Immature natural killer cell (primary cell): ENCODE results near the gene PRRC2C. TPM values are rescaled to one million over a fixed set of nuclear protein-coding genes. Genes with fewer than 3 reads are reported as not detected.
"Not testable (repeated sequence)": the region's sequence is repeated elsewhere in the genome, so short reads cannot be mapped to it uniquely, and the experiment has no call there.

Source experiments
- DNase-seq, 3 donors: peaks; one replicate each; pipeline ENCODE4 v3.0.0; 2022; ENCODE audit warnings: mixed read lengths in 1 of 3
- H3K27ac Mint-ChIP-seq, 6 donors: one replicate each; pipeline ENCODE4 v1.8.0; 2020; ENCODE audit warnings: mixed read lengths in 6 of 6, mild to moderate bottlenecking in 5 of 6, inconsistent platforms in 4 of 6, moderate library complexity in 3 of 6
- H3K27me3 Mint-ChIP-seq, 3 donors: one replicate each; pipeline ENCODE4 v1.8.0; 2020 to 2021; ENCODE audit warnings: low read depth in 3 of 3, mild to moderate bottlenecking in 3 of 3, mixed read lengths in 3 of 3, moderate library complexity in 3 of 3, inconsistent platforms in 1 of 3
- H3K36me3 Mint-ChIP-seq, 3 donors: one replicate each; pipeline ENCODE4 v1.8.0; 2020; ENCODE audit warnings: mixed read lengths in 3 of 3, inconsistent platforms in 2 of 3, mild to moderate bottlenecking in 2 of 3
- H3K4me1 Mint-ChIP-seq, 2 donors: one replicate each; pipeline ENCODE4 v1.8.0; 2020; ENCODE audit warnings: inconsistent platforms in 2 of 2, mild to moderate bottlenecking in 2 of 2, mixed read lengths in 2 of 2, moderate library complexity in 1 of 2
- H3K4me3 Mint-ChIP-seq, 5 donors: one replicate each; pipeline ENCODE4 v1.8.0; 2020; ENCODE audit warnings: mild to moderate bottlenecking in 5 of 5, mixed read lengths in 5 of 5, inconsistent platforms in 3 of 5, moderate library complexity in 3 of 5
- H3K9me3 Mint-ChIP-seq, 6 donors: one replicate each; pipeline ENCODE4 v1.8.0; 2020; ENCODE audit warnings: mild to moderate bottlenecking in 6 of 6, mixed read lengths in 6 of 6, inconsistent platforms in 4 of 6, moderate library complexity in 3 of 6
- polyA plus RNA-seq, 3 donors: library from polyadenylated mRNA; unstranded; fragments of 300-500 nt; fragmentation: Illumina TruSeq; gene quantifications; one replicate each; pipeline ENCODE4 v1.2.3, GENCODE V29; 2021

PRRC2C gene
- polyA plus RNA-seq: 100 to 1,000 TPM in 1 of 3 donors, 10 to 100 TPM in 1, 1 to 10 TPM in 1; 7.9 to 109 (median 21.6) TPM

DNA sequence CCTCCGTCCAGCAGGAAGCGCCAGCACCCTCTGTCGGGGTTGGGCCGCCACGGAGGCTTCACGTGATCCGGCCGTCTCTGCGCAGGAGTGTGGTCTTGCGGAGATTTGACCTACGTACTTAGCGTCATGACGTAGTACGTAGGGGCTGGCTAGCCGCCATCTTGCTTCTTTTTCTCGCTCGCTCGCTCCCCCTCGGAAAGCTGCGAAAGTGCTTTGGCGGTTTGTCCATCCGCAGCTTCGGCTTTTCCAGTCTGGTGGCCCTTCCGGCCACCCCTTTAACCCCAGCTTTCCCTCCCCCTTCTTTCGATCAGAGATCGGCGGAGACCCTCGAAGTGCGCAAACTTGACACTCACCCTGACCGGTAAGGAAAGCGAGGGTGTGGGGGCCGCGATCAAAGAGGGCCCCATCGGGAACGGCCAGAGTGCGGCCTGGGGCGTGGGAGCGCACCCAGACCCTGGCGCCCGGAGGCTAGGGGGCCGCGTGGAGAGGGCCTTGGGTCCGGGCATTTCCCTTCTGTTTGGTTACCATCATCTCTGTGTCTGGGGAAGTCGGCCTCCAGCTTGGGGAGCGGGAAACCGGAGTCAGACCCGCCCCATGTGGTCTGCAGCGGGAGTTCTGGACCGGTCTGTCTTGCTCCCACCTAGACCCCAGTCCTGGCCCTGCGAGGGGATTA lies at the start of gene PRRC2C:
PRRC2C (plus strand) TSS at position 156 of the 673 bp plus-strand sequence. CDS start 26,559 bp downstream, outside the sequence.
- Mint-ChIP-seq H3K36me3 (peaks cover 0 to 3% (median 0%) of the 10 kb centered on the region in 3 donors), H3K4me1 (peaks cover 49 to 57% of the 10 kb centered on the region in 2 donors), H3K27ac (peak within 1 kb of the TSS; percentile 96 to 99 (median 97)), H3K4me3 (peak within 1 kb of the TSS; percentile 89 to 96 (median 94)), H3K9me3 (no peaks in the 10 kb centered on the region), H3K27me3 (peaks cover 12 to 22% (median 13%) of the 10 kb centered on the region in 3 donors)
- DNase-seq: peak; percentile 93

DNA sequence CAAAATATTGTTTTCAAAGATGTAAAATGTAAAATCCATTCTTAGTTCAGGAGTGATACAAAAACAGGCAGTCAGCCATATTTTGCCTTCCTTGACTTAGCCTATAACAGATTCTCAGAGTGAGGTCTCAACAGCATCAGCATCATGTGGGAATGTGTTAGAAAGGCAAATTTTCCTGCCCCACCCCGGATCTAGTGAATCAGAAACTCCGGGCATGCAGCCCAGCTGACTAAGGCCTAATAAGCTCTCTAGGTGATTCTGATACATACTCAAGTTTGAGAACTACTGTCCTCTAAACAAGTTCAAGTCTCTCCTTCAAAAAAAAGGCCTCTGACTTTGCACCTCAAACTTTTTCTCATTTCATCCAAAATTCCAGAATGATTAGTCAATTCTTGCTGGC lies 46.9 kb upstream of the PRRC2C start:
- no peaks in the 10 kb centered on the region for H3K36me3 Mint-ChIP-seq

DNA sequence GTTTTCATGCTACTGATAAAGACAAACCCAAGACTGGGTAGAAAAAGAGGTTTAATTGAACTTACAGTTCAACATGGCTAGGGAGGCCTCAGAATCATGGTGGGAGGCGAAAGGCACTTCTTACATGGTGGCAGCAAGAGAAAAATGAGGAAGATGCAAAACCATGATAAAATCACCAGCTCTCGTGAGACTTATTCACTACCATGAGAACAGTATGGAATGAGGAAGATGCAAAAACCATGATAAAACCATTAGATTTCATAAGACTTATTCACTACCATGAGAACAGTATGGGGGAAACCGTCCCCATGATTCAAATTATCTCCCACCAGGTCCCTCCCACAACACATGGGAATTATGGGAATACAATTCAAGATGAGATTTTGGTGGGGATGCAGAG lies 45.1 kb upstream of the PRRC2C start:
- H3K27me3 Mint-ChIP-seq, H3K4me3 Mint-ChIP-seq, H3K36me3 Mint-ChIP-seq, H3K9me3 Mint-ChIP-seq, H3K4me1 Mint-ChIP-seq, H3K27ac Mint-ChIP-seq, DNase-seq: not testable (repeated sequence)

More for the DNA sequence above, 46.9 kb upstream of the PRRC2C start:
- Mint-ChIP-seq H3K4me3 (no peak overlapping the region), H3K4me1 (peaks cover 0 to 3% of the 10 kb centered on the region in 2 donors), H3K9me3 (no peaks in the 10 kb centered on the region), H3K27me3 (peaks cover 2 to 6% (median 4%) of the 10 kb centered on the region in 3 donors), H3K27ac (no peak overlapping the region)
- no peak for DNase-seq

DNA sequence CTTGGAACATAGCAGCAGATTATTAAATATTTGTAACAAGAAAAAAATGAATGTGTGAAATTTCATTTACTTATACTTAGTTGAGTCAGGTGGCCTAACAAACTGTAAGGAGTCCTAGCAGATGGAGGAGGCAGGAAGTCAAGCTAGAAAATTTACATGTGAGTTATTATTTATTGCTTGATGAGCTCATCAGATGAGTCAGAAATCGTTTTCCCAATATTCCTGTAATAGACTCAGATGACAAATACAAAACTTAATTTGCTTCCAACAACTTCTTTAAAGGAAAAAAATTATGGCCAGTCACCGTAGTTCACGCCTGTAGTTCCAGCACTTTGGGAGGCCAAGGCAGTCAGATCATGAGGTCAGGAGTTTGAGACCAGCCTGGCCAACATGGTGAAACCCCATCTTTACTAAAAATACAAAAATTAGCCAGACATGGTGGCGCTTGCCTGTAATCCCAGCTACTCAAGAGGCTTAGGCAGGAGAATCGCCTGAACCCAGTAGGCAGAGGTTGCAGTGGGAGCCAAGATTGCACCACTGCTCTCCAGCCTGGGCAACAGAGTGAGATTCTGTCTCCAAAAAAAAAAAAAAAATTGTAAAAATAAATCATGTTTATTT lies 43.9 kb upstream of the PRRC2C start:
- not testable (repeated sequence) for H3K4me1 Mint-ChIP-seq, H3K27ac Mint-ChIP-seq, DNase-seq, H3K9me3 Mint-ChIP-seq, H3K36me3 Mint-ChIP-seq, H3K27me3 Mint-ChIP-seq, H3K4me3 Mint-ChIP-seq

DNA sequence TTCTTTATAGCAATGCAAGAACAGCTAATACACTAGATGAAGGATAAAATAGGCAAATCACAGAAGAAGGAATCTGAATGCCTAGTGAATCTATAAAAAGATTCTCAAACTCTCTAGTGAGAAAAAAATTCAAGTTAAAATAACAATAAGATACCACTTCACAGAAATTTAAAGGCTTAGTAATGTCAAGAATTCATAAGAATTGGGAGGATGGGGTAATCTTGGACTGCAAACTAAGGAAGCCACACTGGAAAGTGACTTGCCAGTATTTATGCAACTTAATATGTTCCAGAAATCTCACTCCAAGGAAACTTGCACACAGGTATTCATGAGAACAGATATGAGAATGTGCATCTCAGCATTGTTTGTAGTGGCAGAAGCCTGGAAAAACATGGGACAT lies 38.9 kb upstream of the PRRC2C start:
- no peak for DNase-seq
- no peak overlapping the region for H3K27ac Mint-ChIP-seq
- H3K27me3 Mint-ChIP-seq: peaks cover 2 to 5% (median 3%) of the 10 kb centered on the region in 3 donors
- no peaks in the 10 kb centered on the region for H3K9me3 Mint-ChIP-seq
- H3K4me1 Mint-ChIP-seq: no peaks in the 10 kb centered on the region
- H3K36me3 Mint-ChIP-seq: no peaks in the 10 kb centered on the region
- no peak overlapping the region for H3K4me3 Mint-ChIP-seq

DNA sequence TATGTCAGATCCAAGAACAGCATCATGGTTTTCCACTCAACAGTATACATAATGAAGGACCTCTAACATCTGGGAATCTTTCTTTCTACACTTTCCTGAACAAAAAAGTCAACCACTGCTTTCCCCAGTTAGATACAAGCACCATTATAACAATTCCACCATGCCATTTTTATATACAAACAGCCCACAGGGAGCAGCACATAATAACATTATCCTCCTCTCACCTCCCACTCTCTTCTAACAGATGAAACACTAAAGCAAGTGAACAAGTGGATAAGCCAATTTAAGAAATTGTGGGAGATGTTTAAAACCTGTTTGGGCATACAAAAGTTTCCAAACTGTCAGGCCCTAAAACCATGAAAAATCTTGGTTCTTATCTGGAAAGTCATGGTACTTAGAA lies 29.4 kb upstream of the PRRC2C start:
- H3K9me3 Mint-ChIP-seq: peaks cover 0 to 8% (median 1%) of the 10 kb centered on the region in 6 donors
- H3K4me1 Mint-ChIP-seq: no peaks in the 10 kb centered on the region

DNA sequence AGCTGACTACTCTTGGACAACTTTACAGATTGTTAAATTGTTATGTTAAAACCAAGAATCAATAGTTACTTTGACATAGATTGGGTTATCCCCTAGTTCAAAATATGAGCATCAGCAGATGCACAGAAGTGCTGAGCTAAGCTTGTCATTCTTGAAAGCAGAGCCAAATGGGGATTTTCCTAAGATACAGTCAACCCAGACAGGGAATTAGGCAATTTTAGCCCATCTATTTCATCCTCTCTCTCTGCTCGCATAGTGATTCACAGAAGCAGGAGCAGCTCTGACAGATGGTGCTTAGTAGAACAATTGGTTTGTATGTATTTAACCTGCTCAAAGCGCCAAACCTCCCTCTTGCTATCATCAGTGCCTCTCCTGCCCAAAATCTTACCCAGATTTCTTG lies 27.9 kb upstream of the PRRC2C start:
- Mint-ChIP-seq H3K27ac (no peak overlapping the region), H3K9me3 (peaks cover 0 to 4% (median under 1%) of the 10 kb centered on the region in 6 donors), H3K4me3 (no peak overlapping the region), H3K4me1 (no peaks in the 10 kb centered on the region), H3K36me3 (no peaks in the 10 kb centered on the region), H3K27me3 (peaks cover 1 to 6% (median 2%) of the 10 kb centered on the region in 3 donors)
- no peak for DNase-seq

More for the DNA sequence above, 29.4 kb upstream of the PRRC2C start:
- H3K36me3 Mint-ChIP-seq: no peaks in the 10 kb centered on the region
- H3K27me3 Mint-ChIP-seq: peaks cover 5 to 11% (median 6%) of the 10 kb centered on the region in 3 donors
- no peak overlapping the region for H3K27ac Mint-ChIP-seq
- DNase-seq: no peak
- H3K4me3 Mint-ChIP-seq: no peak overlapping the region

DNA sequence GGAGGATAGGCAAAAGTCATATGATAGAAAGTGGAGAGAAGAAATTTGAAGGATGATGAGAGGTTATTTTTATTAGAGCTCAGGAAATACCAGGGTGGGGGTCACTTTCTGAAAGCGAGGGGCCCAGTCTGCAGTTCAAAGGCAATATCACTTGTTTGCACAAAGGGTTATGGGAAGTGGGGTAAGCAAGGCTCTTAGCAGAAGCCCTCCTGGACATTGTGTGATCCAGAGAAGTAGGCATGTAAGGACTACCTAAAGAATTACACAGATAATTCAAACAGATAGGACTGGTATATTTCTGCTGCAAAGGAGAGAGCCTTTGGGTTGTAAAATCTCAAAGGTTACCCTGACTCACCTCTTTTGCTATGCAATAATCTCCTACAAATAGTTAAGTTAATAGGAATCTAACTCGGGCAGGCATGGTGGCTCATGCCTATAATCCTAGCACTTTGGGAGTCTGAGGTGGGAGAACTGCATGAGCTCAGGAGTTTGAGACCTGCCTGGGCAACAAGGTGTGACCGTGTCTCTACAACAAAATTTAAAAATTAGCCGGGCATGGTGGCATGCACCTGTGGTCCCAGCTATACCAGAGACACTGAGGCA lies 25.2 kb upstream of the PRRC2C start:
- Mint-ChIP-seq H3K4me1 (no peaks in the 10 kb centered on the region), H3K27ac (no peak overlapping the region), H3K4me3 (no peak overlapping the region), H3K9me3 (no peaks in the 10 kb centered on the region), H3K27me3 (peaks cover 2% of the 10 kb centered on the region in 3 donors), H3K36me3 (no peaks in the 10 kb centered on the region)
- DNase-seq: no peak

DNA sequence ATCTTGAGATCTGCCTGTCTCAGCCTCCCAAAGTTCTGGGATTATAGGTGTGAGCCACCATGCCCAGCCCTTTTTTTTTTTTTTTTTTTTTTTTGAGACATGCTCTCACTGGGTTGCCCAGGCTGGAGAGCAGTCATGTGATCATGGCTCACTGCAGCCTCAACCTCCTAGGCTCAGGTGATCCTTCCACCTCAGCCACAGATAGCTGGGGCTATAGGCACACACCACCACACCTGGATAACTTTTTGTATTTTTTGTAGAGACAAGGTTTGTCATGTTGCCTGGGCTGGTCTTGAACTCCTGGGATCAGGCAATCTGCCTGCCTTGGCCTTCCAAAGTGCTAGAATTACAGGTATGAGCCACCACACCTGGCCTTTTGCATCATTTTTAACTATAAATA lies 17.7 kb upstream of the PRRC2C start:
- Mint-ChIP-seq H3K36me3 (no peaks in the 10 kb centered on the region), H3K9me3 (no peaks in the 10 kb centered on the region), H3K4me1 (no peaks in the 10 kb centered on the region)

DNA sequence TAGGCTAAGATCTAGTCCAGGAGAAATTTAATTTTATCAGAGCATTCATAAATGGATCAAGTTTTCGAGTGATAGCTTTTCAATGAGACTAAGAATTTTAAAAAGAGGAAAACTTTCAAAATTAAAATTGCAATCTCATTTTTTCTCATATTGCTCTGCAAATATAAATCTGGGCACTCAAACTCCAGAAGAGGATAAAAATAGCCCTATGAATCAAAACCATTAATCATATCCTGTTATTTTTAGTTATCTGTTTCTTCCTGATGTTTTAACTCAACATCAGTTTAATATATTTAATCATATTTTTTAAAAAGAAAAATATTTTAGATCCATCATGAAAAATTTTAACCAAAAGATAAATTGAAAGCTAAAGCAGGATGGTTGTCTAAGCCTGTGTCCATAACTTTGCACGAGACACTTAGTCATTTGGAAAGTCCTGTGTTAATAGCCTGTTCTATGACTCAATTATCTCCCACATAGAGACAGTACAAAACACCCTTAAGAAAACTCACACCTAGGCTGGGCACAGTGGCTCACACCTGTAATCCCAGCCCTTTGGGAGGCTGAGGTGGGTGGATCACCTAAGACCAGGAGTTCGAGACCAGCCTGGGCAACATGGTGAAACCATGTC lies 17.1 kb upstream of the PRRC2C start:
- DNase-seq: no peak
- H3K36me3 Mint-ChIP-seq: no peaks in the 10 kb centered on the region
- no peak overlapping the region for H3K4me3 Mint-ChIP-seq
- no peaks in the 10 kb centered on the region for H3K9me3 Mint-ChIP-seq
- no peaks in the 10 kb centered on the region for H3K4me1 Mint-ChIP-seq
- no peak overlapping the region for H3K27ac Mint-ChIP-seq
- peaks cover 0 to 5% (median 4%) of the 10 kb centered on the region in 3 donors for H3K27me3 Mint-ChIP-seq

More for the DNA sequence above, 17.7 kb upstream of the PRRC2C start:
- Mint-ChIP-seq H3K4me3 (no peak overlapping the region), H3K27me3 (peaks cover 0 to 4% (median 3%) of the 10 kb centered on the region in 3 donors), H3K27ac (no peak overlapping the region)
- DNase-seq: no peak

DNA sequence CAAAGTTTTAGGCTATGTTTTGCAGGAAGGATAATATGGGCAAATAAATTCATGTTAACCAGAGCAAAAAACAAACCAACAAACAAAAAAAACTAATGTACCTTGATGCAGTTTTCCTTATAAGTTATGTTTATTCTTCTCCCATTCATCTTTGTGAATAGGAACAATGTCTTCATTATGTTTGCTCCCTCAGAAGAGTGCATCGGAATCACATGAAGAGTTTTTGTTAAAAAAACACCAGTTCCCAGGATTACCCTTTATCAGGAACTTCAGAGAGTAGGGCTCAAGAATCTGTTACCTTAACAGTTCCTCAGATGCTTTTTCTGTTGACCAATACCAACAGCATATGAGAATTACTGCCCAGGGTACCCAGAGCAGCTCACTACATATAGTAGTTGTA lies 14.6 kb upstream of the PRRC2C start:
- Mint-ChIP-seq H3K36me3 (no peaks in the 10 kb centered on the region), H3K4me3 (no peak overlapping the region)

DNA sequence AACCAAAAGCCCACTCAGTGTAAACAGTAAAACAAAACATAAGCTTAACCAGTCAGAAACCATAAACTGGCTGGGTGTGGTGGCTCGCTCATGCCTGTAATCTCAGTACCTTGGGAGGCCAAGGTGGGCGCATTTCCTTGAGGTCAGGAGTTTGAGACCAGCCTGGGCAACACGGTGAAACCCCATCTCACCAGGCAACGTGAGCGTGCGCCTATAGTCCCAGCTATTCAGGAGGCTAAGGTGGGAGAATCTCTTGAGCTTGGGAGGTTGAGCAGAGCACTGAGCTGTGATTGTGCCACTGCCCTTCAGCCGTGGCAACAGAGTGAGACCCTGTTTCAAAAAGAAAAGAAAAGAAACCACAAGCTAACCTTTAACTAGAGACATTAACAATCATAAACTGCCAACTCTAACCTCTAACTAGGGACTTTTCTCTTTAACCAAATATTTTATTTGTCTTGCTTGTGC lies 13.1 kb upstream of the PRRC2C start:
- Mint-ChIP-seq H3K36me3 (no peaks in the 10 kb centered on the region), H3K4me3 (no peak overlapping the region), H3K4me1 (no peaks in the 10 kb centered on the region), H3K27me3 (peaks cover 0 to 4% (median 0%) of the 10 kb centered on the region in 3 donors), H3K27ac (no peak overlapping the region), H3K9me3 (no peaks in the 10 kb centered on the region)
- no peak for DNase-seq

More for the DNA sequence above, 14.6 kb upstream of the PRRC2C start:
- no peaks in the 10 kb centered on the region for H3K9me3 Mint-ChIP-seq
- H3K27ac Mint-ChIP-seq: no peak overlapping the region
- DNase-seq: no peak
- H3K27me3 Mint-ChIP-seq: peaks cover 0 to 5% (median 2%) of the 10 kb centered on the region in 3 donors
- H3K4me1 Mint-ChIP-seq: no peaks in the 10 kb centered on the region

DNA sequence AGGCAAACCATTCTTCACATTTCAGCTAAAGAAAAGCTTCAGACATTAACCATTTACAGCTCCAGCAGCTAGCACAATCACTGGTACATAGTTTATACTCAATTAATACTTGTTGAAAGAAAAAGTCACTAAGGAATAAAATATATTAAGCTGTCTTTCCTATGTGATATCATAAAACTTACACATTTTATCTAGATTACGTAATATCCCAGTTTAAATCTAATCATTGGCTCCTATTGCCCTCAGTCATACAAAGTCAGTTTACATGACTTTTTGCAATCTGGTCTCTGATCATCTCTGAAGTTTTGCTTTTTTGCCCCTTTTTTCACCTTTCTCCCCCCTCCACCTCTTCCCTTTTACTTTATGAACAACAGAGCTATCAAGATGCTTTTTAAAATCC lies 8.5 kb upstream of the PRRC2C start:
- Mint-ChIP-seq H3K4me3 (no peak overlapping the region), H3K27ac (no peak overlapping the region), H3K27me3 (peaks cover 0 to 7% (median 4%) of the 10 kb centered on the region in 3 donors), H3K36me3 (no peaks in the 10 kb centered on the region), H3K4me1 (no peaks in the 10 kb centered on the region), H3K9me3 (no peaks in the 10 kb centered on the region)
- DNase-seq: no peak

DNA sequence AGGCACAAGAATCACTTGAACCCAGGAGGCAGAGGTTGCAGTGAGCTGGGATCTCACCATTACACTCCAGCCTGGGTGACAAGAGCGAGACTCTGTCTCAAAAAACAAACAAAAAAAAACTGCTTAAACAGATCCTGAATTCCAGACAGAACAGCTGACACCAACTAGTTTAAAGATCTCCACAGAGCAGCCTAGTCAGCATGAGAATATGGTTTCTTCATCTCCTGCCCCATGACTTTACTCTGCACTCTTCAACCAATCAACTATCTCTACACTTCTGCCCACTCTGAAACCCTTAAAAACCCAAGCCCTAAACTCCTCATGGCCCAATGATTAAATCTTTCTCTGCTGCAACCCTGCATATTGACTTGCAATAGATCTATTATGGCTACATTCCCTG lies 7.5 kb upstream of the PRRC2C start:
- Mint-ChIP-seq H3K36me3 (no peaks in the 10 kb centered on the region), H3K4me1 (no peaks in the 10 kb centered on the region), H3K27ac (no peak overlapping the region), H3K9me3 (no peaks in the 10 kb centered on the region), H3K4me3 (no peak overlapping the region), H3K27me3 (peaks cover 0 to 7% (median 4%) of the 10 kb centered on the region in 3 donors)
- DNase-seq: no peak
